A549 (cell line): ENCODE data around the gene CWC25.
"Not testable (repeated sequence)": the region's sequence is repeated elsewhere in the genome, so short reads cannot be mapped to it uniquely, and the experiment has no call there.

ENCODE experiments used
- CBX2 ChIP-seq: fragments of 200-600 bp; sonication (generic); IDR thresholded peaks from 2 replicates; pipeline ENCODE4 v1.6.1; 2016; ENCODE audit warnings: low read depth, mild to moderate bottlenecking, borderline replicate concordance
- CTCF ChIP-seq: fragments of >200 bp; sonication (Bioruptor Twin); formaldehyde crosslinking; IDR thresholded peaks from 3 replicates; pipeline ENCODE4 v1.5.1; 2016
- MAX ChIP-seq: IDR thresholded peaks from 2 replicates; pipeline ENCODE4 v1.6.1; 2012
- POLR2A ChIP-seq: IDR thresholded peaks from 2 replicates; pipeline ENCODE4 v1.6.1; 2012; ENCODE audit warnings: mild to moderate bottlenecking, low read length

- TF ChIP-seq POLR2A, CTCF, MAX, CBX2: not testable (repeated sequence)
Measured at GRCh38 chr17:38855101-38855714, 30.1 kb upstream of the CWC25 start.
